HFF-Myc (cell line): ENCODE measurements around the gene SPG11.

Source experiments
- DNase-seq: peaks from one replicate; pipeline ENCODE4 v3.0.0-alpha.2; 2011; ENCODE audit warnings: low read depth; ENCODE audit errors: extremely low read depth
- H3K4me3 ChIP-seq: replicated peaks from 2 replicates; pipeline ENCODE4 v1.5.1; 2011; ENCODE audit warnings: low read depth, mild to moderate bottlenecking, control low read depth, low read length
- CTCF ChIP-seq: IDR thresholded peaks from 2 replicates; pipeline ENCODE4 v1.5.1; 2012; ENCODE audit warnings: mild to moderate bottlenecking, low read depth, low read length, control low read depth; ENCODE audit errors: missing control alignments

SPG11 gene

GRCh38 chr15:44663410-44664308 is at the start of gene SPG11:
Gene SPG11 (minus strand): TSS chr15:44663662. CDS start chr15:44663647, 15 bp downstream.
- DNase-seq: peak; percentile 97
- TF ChIP-seq CTCF: peak; percentile 79
- peak within 1 kb of the TSS; percentile 89 for H3K4me3 ChIP-seq

GRCh38 chr15:44712346-44713005 is 49.0 kb upstream of the SPG11 start:
- TF ChIP-seq CTCF: no peak
- peak overlapping the region; percentile 90 for H3K4me3 ChIP-seq
- DNase-seq: no peak

- TF ChIP-seq CTCF: no peak
- peak overlapping the region; percentile 90 for H3K4me3 ChIP-seq
- DNase-seq: no peak
Observed at GRCh38 chr15:44711743-44712345, 48.4 kb upstream of the SPG11 start.

- DNase-seq: peak; percentile 91
- TF ChIP-seq CTCF: no peak
- H3K4me3 ChIP-seq: peak within 1 kb of the TSS; percentile 90
Observed at GRCh38 chr15:44711096-44711742, 47.8 kb upstream of the SPG11 start, which contains the start of the genes B2M and PATL2. Gene B2M (plus strand): TSS chr15:44711517. CDS start chr15:44711547, 30 bp downstream. Gene PATL2 (minus strand): TSS chr15:44711323. CDS start chr15:44676490, 34,833 bp downstream.

- H3K4me3 ChIP-seq: peak overlapping the region; percentile 90
- no peak for DNase-seq
- peak; percentile 33 for TF ChIP-seq CTCF
Observed at GRCh38 chr15:44710236-44711095, 47.0 kb upstream of the SPG11 start.
